Activated naive CD8-positive, alpha-beta T cell treated with anti-CD3 and anti-CD28 coated beads, Interleukin-2, amount 50 U/mL, for 16 hours (primary cell): ENCODE measurements around the gene TUBG1.
"Not testable (repeated sequence)": the region's sequence is repeated elsewhere in the genome, so short reads cannot be mapped to it uniquely, and the experiment has no call there.

Experiments used
- DNase-seq: peaks from one replicate; pipeline ENCODE4 v3.0.0-alpha.2; 2020; ENCODE audit warnings: low read depth, low spot score

Gene TUBG1

DNA sequence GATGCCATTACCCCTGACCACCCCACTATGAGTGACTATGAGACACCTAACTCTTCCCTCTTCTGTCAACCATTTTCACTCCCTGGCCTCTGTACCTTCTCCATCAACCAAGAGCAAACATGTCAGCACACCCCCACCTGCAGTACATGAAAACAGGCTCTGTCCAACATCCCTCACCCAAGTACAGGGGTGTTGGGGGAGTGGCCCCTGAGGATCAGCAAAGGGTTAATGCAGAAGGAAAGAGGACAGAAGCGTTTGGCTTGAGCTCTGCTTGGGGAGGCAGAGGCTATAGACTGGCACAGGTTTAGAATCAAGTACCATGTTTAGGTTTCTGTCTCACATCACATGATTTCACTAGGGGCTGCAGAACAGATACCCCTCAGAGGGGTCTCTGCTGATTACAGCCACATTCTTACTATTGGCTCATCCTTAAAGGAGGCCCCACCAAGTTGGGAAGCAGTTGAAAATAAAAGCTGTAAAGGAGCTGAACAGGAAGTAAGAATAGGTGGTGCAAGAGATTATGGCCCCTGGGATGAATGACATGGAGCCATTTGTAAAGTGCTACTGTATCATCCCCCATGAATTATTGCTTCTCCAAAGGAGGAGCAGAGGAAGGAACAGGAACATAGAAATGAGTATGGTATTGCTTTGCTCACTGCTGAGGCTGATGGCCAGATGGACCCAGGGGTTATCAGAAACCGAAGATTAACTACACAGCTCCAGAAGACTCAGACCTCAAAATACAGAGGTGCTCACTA is 29.5 kb upstream of the TUBG1 start:
- DNase-seq, result no peak

GRCh38 chr17:42581744-42582270 is 27.7 kb upstream of the TUBG1 start:
- no peak for DNase-seq

GRCh38 chr17:42584880-42585279 is 24.6 kb upstream of the TUBG1 start:
- DNase-seq, result no peak

DNA sequence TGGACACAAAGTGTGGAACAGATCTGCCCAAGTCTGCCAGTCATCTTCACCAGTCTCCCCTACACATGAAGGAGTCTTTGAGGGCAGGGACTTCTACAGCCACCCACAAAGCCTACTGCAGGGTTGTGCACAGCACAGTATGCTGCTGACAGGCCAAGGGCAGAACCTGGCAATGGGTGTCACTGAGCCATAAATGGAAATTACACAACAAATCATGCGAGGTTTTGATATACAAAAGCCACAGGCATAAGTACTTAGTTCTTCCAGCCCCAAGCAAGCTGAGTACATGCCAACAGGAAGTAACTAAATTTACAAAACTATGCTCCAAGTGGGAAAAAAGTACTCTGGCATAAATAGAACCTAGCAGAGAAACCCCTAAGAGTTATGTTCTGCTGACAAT is 24.1 kb upstream of the TUBG1 start:
- DNase-seq, result no peak

- no peak for DNase-seq
These were observed 22.8 kb upstream of the TUBG1 start for GRCh38 chr17:42586514-42587230.

GRCh38 chr17:42590886-42591285 is 18.6 kb upstream of the TUBG1 start:
- no peak for DNase-seq

GRCh38 chr17:42591411-42591810 is 18.1 kb upstream of the TUBG1 start:
- no peak for DNase-seq

- DNase-seq, result no peak
These were observed 13.1 kb upstream of the TUBG1 start for GRCh38 chr17:42596386-42596785.

DNA sequence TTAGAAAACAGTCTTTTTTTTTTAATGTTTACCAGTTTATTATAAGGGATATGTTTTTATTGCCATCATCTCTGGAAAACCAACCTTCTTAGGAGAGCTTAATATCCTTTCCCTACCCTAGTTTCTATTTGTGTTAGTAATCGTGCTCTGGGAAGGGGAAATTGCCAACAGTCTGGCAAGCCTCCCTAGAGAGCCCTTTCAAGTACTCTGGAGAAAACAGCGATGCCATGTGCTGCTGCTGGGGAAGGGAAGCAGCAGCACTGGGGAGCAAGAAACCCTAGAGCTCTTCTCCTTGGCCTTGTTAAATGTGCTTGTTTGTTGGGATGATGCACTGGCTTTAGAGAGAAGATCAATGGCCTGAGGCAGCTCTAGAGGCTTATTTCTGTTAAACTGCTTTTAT is 10.6 kb upstream of the TUBG1 start:
- no peak for DNase-seq

GRCh38 chr17:42603318-42603717 is 6.2 kb upstream of the TUBG1 start:
- DNase-seq, result no peak

- DNase-seq, result no peak
These were observed 1.7 kb upstream of the TUBG1 start for GRCh38 chr17:42607769-42608168.

DNA sequence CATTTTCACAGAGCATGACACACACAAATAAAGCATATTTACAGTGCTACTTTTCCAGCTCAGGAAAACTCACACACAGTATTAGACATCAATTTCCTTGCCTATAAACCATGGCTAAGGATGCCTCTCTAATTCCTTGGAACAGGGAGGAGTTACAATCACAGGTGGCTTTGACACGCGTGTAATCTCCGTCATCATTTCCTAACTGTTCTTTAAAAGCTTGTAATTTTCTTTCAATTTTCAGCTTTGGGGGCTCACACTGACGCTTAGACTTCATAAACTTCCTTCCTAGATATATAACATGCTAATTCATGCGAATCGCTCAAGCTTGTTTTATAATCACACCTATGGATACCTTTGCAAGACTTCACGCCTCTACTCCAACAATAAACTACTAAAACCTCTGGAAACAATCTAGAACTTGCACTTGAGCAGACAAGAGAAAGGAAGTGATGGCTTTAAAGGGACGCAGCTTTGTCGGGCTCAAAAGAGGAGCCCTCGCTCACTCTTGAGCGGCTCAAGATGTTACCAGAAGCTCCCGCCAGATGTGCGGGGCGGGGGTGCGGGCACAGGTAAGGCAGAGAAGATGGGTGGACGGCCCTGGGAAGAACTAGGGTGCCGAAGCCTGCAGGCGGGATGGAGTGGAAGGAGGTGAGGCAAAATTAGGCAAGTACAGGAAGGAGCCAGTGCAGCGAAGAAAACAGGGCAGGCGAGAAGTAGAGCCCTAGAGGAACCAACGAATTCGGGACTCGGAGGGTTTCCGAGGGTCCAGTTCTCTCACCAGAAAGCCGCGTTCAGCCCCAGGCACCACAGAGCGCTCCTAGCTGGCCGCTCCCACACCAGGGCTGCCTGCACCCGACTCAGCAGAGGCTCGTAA is 940 bp upstream of the TUBG1 start:
- DNase-seq, result no peak

GRCh38 chr17:42609814-42610801 is 625 bp downstream of the TUBG1 start:
- not testable (repeated sequence) for DNase-seq

GRCh38 chr17:42612013-42612412 is 2.5 kb downstream of the TUBG1 start:
- DNase-seq, result no peak

DNA sequence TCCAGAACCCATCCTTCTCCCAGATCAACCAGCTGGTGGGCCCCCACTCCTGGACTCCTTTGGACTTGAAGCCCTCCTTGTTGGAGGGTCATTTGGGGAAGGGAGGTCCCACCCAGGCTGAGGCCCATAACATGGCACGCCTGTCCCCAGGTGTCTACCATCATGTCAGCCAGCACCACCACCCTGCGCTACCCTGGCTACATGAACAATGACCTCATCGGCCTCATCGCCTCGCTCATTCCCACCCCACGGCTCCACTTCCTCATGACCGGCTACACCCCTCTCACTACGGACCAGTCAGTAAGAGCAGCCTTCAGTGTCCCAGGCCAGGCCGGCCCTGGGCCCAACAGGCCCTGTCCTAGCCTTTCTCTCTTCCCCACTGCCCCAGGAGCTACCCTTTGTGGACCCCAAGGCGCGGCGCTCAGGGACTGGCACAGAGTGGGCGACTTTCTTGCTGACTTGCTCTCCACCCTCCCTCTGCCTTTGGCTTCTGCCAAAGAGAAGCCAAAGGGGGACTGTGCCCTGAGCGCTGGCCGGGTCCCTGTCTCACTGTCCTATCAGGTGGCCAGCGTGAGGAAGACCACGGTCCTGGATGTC is 4.3 kb downstream of the TUBG1 start:
- DNase-seq, result no peak

DNA sequence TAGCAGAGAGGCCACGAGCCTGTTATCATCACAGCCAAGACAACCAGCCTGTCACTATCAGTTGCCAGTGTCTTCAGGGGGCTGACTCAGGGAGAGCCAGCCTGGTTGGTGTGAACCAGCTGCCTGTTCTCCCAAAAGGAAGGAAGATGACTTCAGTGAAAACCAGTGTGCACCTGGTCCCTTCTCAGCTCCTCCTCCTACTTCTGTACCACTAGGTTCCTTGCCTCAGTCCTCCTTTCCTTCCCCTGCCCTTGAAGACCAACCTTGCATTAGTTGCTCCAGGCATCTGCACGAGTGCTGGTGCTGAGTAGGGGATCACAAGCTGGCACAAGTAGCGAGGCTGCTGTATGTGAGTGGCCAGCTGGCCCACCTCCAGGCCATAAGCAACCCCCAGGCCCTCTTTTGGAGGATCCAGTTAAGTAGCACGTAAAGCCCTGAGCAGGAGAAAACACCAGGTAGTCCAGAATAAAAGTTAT is 8.5 kb downstream of the TUBG1 start:
- DNase-seq, result no peak

- DNase-seq, result no peak
These were observed 9.1 kb downstream of the TUBG1 start for GRCh38 chr17:42618442-42619150.

DNA sequence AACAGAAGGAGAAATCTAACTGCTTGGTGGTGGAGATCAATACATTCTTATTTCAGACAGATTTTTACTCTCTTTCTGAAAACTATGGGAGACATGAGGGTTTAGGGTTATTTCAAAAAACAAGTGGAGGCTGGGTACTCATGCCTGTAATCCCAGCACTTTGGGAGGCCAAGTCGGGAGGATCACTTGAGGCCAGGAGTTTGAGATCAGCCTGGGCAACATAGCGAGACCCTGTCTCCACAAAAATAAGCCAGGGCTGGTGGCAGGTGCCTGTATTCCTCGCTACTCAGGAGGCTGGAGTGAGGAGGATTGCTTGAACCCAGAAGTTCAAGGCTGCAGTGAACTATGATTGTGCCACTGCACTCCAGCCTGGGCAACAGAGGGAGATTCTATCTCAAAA is 12.5 kb downstream of the TUBG1 start:
- DNase-seq, result not testable (repeated sequence)

DNA sequence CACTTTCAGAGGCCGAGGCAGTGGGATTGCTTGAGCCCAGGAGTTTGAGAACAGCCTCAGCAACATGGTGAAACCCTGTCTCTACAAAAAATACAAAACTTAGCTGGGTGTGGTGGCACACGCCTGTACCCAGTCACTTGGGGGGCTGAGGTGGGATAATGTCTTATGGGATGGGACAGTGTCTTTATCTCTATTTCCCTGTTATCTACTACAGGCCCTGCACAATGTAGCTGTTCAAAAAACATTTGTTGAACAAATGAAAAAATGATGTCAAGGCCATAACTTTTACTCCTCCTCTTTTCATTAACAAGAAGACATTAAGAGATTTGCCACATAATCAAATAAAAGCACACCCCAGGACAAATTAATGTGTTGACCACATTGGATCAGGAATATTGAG is 13.8 kb downstream of the TUBG1 start:
- DNase-seq, result no peak
